GM19455 (cell line): Measurements from ENCODE around the gene CSRP2.

Source experiments
- ATAC-seq: cut with Tn5 transposase; IDR thresholded peaks from one replicate; pipeline ENCODE4 v1.9.1; 2021; ENCODE audit not compliant: unreplicated experiment

Gene CSRP2

DNA sequence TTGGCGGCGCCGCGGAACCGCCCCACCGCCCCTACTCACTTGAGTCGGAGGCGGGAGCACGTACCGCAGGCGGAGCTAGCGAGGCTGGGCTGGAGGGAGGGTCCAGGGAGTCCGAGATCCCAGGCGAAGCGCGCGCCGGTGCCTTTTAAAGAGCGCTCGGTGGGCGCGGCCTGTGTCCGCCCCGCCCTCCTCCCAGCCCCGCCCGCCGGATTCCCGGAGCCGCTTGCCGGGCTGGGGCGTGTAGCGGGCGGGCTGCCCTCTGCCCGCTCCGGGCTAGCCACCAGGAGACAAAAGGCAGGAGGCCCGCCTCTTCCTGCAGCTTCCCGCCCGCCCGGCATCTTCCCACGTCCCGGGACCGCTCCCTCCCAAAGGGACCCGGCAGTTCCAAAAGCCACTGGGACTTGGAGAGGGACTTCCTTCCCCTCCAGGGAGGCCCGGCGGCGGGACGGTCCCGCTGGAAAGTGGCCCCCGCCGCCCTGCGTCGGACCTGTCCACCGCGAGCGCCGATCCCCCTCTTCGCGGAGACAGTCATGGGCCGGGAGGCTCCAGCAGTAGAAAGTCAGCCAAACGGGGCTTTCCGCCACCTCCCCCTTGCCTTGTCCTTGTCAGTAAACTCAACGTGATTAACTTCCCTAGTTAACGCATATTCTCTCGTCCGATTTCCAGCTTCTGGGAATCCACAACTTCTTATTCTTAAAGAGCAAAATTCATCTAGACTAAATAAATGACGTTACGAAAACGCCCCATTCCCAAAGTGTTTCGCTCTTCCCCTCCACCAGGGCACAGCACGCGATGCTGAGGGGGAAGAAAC, at the start of gene CSRP2:
CSRP2 (minus strand) TSS at position 121 of the 811 bp plus-strand sequence. CDS start 12,759 bp downstream, outside the sequence.
- ATAC-seq: peak; percentile 97

DNA sequence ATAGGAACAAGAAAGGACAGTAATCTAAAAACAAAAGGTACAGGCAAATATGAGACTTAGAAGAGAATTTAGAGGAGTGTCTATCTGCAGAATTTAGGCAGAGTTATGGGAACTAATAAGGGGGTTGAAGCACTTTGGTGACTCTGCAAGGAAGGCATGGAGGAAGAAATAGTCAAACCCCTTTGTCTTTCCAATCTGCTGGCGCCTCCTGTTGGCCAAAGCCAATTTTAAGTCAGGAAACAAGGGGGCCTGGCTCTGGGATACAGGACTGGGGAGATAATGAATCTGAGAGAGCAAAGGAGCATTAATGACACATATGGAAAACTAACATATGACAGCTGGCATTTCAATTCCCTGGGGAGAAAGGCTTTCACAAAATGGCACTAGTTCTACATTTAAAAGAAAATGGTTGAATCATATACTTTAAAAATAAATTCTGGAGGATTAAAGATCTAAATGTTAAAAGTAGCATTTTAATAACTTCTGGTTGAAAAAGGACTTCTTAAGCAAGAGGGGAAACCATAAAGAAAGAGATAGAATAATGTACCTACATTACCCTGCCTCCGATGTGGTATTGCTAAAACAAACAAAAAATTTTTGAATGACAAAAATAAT, 48.5 kb upstream of the CSRP2 start:
- ATAC-seq: no peak

GRCh38 chr12:76925135-76925534, 46.3 kb upstream of the CSRP2 start:
- ATAC-seq: no peak

- no peak for ATAC-seq
Measured at GRCh38 chr12:76922866-76923265, 44.0 kb upstream of the CSRP2 start.

GRCh38 chr12:76921891-76922664, 43.3 kb upstream of the CSRP2 start:
- ATAC-seq: no peak

GRCh38 chr12:76921100-76921471, 42.3 kb upstream of the CSRP2 start:
- no peak for ATAC-seq

DNA sequence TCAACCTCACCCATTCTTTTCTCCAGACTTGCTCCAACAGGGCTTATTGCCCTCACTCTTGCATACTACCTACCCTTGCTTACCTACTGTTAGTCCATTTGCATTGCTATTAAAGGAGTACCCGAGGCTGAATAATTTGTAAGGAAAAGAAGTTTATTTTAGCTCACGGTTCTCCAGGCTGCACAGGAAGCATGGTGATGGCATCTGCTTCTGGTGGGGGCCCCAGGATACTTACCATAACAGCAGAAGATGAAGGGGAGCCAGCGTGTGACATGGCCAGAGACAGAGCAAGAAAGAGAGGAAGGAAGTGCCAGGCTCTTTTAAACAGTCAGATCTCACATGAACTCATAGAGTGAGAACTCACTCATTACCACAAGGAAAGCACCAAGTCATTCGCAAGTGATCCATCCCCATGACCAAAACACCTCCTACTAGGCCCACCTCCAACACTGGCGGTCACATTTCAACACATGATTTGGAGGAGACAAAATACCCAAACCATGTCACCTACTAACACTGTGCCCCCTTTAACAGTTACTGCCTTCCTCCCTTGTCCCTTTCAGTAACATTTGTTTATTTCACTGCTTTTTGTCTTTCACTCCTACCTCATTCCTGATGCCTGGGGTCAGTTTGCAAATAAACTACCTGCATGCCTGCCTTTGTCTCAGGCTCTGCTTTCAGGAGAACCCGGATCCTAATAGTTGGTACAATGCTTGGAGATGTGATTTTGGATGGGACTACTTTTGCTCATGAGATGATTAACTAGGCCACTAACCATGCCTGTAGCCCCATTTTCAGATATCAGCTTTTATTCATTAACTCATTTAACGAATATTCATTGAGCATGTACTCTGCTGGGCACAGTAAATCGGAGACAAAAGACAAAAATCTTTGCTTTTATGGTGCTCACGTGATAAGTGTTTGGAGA, 41.6 kb upstream of the CSRP2 start:
- ATAC-seq: no peak

DNA sequence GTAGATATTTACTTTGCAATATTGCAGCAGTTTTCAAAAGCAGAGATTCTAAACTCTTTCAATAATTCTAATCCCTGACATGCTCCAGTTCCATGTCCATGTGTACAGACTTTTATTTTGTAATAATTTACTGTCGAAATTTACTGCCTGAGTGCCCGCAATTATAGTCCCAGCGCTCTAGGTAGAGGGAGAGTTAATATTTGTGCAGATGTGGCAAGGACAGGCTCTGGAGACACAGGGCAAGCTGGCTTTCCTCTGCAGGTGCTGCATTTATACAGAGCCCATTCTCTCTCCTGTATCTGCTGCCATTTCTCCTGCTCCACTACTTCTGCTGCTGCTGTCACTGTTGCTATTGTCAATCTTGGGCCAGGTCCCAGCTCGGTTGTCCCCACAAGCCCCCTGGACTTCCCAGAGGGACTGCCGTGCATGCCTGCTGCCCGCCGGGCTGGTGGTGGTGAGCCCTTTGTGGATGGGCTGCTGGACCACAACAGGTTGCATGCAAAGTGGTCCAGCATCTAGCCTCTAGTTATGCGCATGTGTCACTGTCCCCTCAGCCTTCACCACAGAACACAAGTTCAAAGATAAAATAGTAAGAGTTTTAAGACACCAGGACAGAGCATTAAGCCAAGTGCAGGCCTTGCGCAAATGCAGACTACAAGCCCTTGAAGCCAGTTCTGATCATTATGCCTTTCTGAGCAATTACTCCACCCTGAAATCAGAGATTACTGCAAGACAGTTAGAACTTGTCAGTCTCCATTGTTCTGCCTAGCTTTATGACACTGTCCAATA, 40.8 kb upstream of the CSRP2 start:
- no peak for ATAC-seq

GRCh38 chr12:76916170-76916540, 37.3 kb upstream of the CSRP2 start:
- no peak for ATAC-seq

- ATAC-seq: no peak
Measured at GRCh38 chr12:76915361-76916169, 36.7 kb upstream of the CSRP2 start.

GRCh38 chr12:76914102-76914859, 35.5 kb upstream of the CSRP2 start:
- no peak for ATAC-seq

- ATAC-seq: no peak
Measured at GRCh38 chr12:76909290-76909689, 30.5 kb upstream of the CSRP2 start.

DNA sequence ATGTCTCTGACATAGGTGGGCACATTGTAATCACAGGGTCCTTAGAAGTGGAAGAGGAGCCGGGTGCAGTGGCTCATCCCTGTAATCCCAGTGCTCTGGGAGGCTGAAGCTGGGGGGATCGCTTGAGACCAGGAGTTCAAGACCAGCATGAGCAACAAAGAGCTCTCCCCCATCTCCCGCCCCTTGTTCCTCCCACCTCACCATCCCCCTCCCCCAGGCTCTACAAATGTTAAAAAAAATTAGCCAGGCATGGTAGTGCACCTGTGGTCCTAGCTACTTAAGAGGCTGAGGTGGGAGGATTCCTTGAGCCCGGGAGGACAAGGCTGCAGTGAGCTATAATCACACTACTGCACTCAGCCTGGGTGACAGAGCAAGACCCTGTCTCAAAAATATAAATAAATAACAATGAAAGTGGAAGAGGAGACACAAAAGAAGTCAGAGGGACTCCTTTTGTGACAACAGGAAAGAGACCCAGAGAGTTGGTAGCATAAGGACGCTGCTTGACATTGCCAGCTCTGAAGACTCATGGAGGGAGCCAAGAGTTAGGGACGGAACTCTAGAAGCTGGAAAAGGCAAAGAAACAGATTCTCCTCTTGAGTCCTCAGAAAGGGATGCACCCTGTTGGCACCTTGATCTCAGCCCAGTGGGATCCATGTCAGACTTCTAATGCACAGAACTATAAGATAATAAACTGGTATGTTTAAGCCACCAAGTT, 29.6 kb upstream of the CSRP2 start:
- no peak for ATAC-seq

GRCh38 chr12:76901628-76902380, 23.0 kb upstream of the CSRP2 start:
- ATAC-seq: no peak

GRCh38 chr12:76899522-76899921, 20.7 kb upstream of the CSRP2 start:
- no peak for ATAC-seq

DNA sequence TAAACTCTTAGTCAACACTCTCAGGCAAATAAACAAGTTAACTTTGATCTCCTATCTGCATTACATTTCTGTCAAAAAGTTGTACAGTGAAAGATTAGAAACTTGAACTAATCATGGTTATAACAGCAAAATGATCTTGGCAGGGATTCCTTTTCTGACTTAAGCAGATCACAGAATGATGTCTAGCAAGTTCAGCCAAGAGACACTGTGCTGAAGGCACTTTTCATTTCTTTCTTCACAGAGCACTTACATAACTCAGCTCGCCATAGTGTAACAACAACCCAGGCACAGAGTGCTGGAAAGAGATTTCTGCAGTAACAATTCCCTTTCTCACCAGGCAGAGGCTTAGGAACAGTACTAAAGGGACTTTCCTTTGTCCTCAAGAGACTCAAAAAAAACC, 19.6 kb upstream of the CSRP2 start:
- no peak for ATAC-seq

DNA sequence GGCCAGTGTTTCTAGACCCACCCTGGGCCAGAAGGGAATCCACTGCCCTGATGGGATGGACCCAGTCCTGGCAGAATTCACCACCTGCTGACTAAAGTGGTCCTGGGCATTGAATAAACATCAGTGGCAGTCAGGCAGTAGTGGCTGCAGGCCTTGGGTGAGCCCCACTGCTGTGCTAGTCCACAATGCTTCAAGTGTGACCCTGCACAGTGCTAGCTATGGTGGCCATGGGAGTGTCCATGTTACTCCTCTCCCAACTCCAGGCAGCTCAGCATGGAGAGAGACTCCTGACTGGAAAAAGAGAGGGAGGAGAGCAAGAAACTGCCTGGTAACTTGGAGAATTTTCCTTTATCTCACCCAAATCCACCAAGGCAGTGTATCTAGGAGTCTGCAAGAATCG, 17.5 kb upstream of the CSRP2 start:
- ATAC-seq: no peak
